Inflammatory macrophage treated with lipopolysaccharide for 1 hour (primary cell): ENCODE measurements around the gene NPRL2.

Experiments used
- DNase-seq, 2 donors: peaks; one replicate each; pipeline ENCODE4 v3.0.0-alpha.2; 2020 to 2022

Gene NPRL2

GRCh38 chr3:50350527-50351322 is at the start of gene NPRL2, which contains the start of gene CYB561D2:
TSS of gene NPRL2 (minus strand) at chr3:50350775. CDS start at chr3:50350652, 123 bp downstream.
TSS of gene CYB561D2 (plus strand) at chr3:50350862. CDS start at chr3:50351434, 572 bp downstream.
- DNase-seq: peak; percentile 95 to 97

- no peak for DNase-seq
Measured at GRCh38 chr3:50396502-50396901, 45.9 kb upstream of the NPRL2 start.

- DNase-seq: peak; percentile 71 to 72
Measured at GRCh38 chr3:50395070-50395860, 44.7 kb upstream of the NPRL2 start.

- no peak for DNase-seq
Measured at GRCh38 chr3:50393061-50393460, 42.5 kb upstream of the NPRL2 start.

- DNase-seq: no peak
Measured at GRCh38 chr3:50392101-50392715, 41.6 kb upstream of the NPRL2 start.

GRCh38 chr3:50390508-50391224 is 40.1 kb upstream of the NPRL2 start:
- no peak for DNase-seq

- no peak for DNase-seq
Measured at GRCh38 chr3:50389414-50389767, 38.8 kb upstream of the NPRL2 start.

GRCh38 chr3:50388720-50389413 is 38.3 kb upstream of the NPRL2 start:
- no peak for DNase-seq

- no peak for DNase-seq
Measured at GRCh38 chr3:50388016-50388719, 37.6 kb upstream of the NPRL2 start.

GRCh38 chr3:50385754-50386153 is 35.2 kb upstream of the NPRL2 start:
- DNase-seq: no peak

- no peak for DNase-seq
Measured at GRCh38 chr3:50383750-50384149, 33.2 kb upstream of the NPRL2 start.

- DNase-seq: no peak
Measured at GRCh38 chr3:50382722-50383121, 32.1 kb upstream of the NPRL2 start.

GRCh38 chr3:50381383-50381782 is 30.8 kb upstream of the NPRL2 start:
- no peak for DNase-seq

GRCh38 chr3:50380405-50381085 is 30.0 kb upstream of the NPRL2 start:
- DNase-seq: no peak

GRCh38 chr3:50378757-50379156 is 28.2 kb upstream of the NPRL2 start:
- no peak for DNase-seq

GRCh38 chr3:50378024-50378423 is 27.4 kb upstream of the NPRL2 start:
- DNase-seq: no peak

GRCh38 chr3:50375258-50375931 is 24.8 kb upstream of the NPRL2 start:
- DNase-seq: no peak

GRCh38 chr3:50374363-50375257 is 24.0 kb upstream of the NPRL2 start:
- no peak for DNase-seq
